PFSK-1 (cell line): Measurements from ENCODE around the gene PCDHA2.

ENCODE experiments used
- TAF1 ChIP-seq: IDR thresholded peaks from 2 replicates; pipeline ENCODE4 v1.6.1; 2012; ENCODE audit warnings: low read length, control low read depth, borderline replicate concordance; ENCODE audit not compliant: insufficient read depth

Gene PCDHA2

GRCh38 chr5:140842798-140843733, 48.4 kb downstream of the PCDHA2 start:
- no peak for TF ChIP-seq TAF1
